ENCODE data around the gene P2RY8.
"Not testable (repeated sequence)": the region's sequence is repeated elsewhere in the genome, so short reads cannot be mapped to it uniquely, and the experiment has no call there.

The P2RY8 gene

GRCh38 chrX:1545776-1546408, 8.9 kb upstream of the P2RY8 start:
- DNase-seq (ENCODE audit: low spot score) = peak; percentile 31

GRCh38 chrX:1542994-1543725, 6.2 kb upstream of the P2RY8 start:
- DNase-seq (ENCODE audit: low spot score) = no peak

- not testable (repeated sequence) for DNase-seq (ENCODE audit: low spot score)
Measured at GRCh38 chrX:1539146-1539545, 2.2 kb upstream of the P2RY8 start.

GRCh38 chrX:1537716-1538090, 718 bp upstream of the P2RY8 start:
- DNase-seq (ENCODE audit: low spot score) = not testable (repeated sequence)

- DNase-seq (ENCODE audit: low spot score) = peak; percentile 15
Measured at GRCh38 chrX:1536712-1537030, 314 bp downstream of the P2RY8 start.

- DNase-seq (ENCODE audit: low spot score) = peak; percentile 68
Measured at GRCh38 chrX:1535241-1536041, 1.5 kb downstream of the P2RY8 start.

GRCh38 chrX:1534301-1535168, 2.5 kb downstream of the P2RY8 start:
- peak; percentile 50 for DNase-seq (ENCODE audit: low spot score)

- no peak for DNase-seq (ENCODE audit: low spot score)
Measured at GRCh38 chrX:1533058-1533457, 3.9 kb downstream of the P2RY8 start.

DNA sequence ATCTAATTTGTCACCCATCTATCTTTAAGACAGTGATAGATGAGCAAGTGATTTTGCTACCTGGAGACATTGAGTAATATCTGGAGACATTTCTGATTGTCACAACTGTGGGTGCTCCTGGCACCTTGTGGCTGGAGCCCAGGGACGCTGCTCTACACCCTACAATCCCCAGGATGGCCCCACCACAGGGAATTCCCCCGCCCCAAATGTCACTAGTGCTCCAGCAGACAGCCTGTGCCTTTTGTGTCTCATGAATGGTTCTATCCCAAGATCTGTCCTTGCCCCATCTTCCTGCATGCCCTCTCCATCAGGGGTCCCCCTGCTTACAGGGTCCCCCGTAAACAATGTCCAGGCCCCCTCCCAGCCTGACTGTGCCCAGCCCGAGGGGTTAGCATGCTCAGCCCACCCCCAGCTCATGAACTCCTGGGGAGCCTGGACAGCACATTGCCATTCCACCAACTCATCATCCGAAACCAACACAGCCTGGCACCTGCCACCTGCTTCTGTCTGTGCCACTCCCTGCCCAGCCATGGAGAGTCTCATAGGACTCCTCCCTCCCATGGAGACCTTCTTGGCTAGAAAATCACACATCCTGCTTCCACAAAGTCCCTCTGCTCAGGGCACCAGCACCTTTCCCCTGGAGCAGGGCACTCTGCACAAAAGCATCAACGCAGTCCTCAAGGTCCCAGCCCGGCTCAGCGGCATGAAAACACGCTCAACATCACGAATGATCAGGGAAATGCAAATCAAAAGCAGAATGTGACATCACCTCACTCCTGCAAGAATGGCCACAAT, 5.7 kb downstream of the P2RY8 start:
- DNase-seq (ENCODE audit: low spot score) = peak; percentile 34

- DNase-seq (ENCODE audit: low spot score) = peak; percentile 23
Measured at GRCh38 chrX:1529756-1530155, 7.2 kb downstream of the P2RY8 start.

GRCh38 chrX:1529328-1529727, 7.7 kb downstream of the P2RY8 start:
- peak; percentile 22 for DNase-seq (ENCODE audit: low spot score)

DNA sequence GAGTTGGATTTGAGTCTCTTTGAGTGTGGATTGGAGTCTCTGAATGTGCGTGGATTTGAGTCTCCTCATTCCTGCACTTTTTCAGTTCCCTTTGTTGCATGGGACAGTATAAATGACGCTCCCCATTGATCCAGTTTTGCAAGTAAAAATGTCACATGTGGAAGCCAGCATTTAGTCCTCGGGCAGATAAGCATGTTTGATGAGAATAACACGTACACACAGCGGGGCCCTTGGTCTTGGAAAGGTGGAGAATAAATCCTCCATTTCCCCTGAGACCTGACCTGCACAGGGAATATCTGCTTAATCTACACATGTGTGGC, 8.1 kb downstream of the P2RY8 start:
- DNase-seq (ENCODE audit: low spot score) = no peak

GRCh38 chrX:1528186-1528883, 8.7 kb downstream of the P2RY8 start:
- peak; percentile 80 for DNase-seq (ENCODE audit: low spot score)

DNA sequence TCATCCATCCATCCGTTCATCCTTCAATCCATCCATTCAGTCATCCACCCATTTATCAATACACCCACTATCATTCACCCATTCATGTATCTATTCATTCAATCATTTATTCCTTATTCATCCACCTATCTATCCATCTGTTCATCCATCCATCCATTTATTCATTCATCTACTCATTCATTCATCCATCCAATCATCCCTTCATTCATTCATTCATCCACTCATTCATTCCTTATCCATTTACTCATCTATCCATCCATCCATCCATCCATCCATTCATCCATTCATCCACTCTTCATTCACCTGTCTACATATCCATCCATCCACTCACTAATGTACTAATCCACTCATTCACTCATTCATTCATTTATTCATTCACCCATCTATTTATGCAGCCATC, 9.5 kb downstream of the P2RY8 start:
- no peak for DNase-seq (ENCODE audit: low spot score)

DNA sequence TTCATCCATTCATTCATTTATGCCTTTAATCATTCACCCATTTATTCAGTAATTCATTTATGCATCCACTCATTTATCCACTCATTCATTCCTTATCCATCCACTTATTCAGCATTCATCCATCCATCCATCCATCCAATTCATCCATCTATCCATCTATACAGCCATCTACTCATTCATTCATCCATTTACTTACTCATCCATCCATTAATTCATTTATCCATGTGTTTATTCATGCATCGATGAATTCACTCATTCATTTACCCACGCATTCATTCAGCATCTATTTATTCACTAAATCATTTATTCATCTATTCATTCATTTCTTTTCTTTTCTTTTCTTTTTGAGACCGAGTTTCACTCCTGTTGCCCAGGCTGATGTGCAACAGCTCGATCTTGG, 10.4 kb downstream of the P2RY8 start:
- DNase-seq (ENCODE audit: low spot score) = no peak

GRCh38 chrX:1525583-1526355, 11.2 kb downstream of the P2RY8 start:
- DNase-seq (ENCODE audit: low spot score) = no peak

DNA sequence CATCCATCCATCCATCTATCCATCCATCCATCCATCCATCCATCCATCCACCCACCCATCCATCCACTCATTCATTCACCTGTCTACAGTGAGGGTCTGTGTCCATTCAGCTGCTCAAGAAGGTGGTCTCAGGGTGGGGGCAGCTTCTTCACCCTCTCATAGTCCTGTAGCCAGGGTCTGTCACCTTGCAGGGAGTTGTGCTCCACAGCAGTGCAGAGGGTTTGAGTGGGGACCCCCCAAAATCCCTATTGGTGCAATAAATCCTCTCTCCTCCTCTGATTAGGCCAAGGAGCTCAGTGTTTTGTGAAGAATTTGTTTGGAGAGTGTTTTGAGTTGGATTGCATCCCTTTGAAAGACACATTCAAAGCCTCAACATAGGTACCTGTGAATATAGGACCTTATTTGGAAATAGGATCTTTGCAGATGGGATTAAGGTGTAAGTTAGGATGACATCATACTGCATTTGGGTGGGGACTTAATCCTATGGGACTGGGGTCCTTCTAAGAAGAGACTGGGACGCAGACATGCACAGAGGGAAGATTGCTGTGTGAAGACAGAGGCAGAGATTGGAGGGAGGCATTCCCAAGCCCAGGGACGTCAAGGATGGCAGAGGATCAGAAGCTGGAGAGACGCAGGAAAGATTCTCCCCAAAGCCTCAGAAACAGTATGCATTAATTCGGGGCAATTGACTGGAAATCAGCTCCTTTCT, 12.0 kb downstream of the P2RY8 start:
- no peak for DNase-seq (ENCODE audit: low spot score)

- not testable (repeated sequence) for DNase-seq (ENCODE audit: low spot score)
Measured at GRCh38 chrX:1522905-1523304, 14.1 kb downstream of the P2RY8 start.

GRCh38 chrX:1521459-1521956, 15.5 kb downstream of the P2RY8 start:
- DNase-seq (ENCODE audit: low spot score) = peak; percentile 75
